A673 (cell line): ENCODE data around the gene SLC35E3. TPM values are rescaled to one million over a fixed set of nuclear protein-coding genes. Genes with fewer than 3 reads are reported as not detected.

ENCODE experiments used
- BruUV-seq: library from RNA; stranded (reverse); fragments of 400-500 nt; replicated peaks from 2 replicates; lab custom pipeline; 2021; lab: Mats Ljungman, UMichigan
- CTCF ChIA-PET: fragments of 300-600 bp; sonication (Branson Sonifier 250); formaldehyde crosslinking; loops from one replicate; lab custom pipeline; 2022; ENCODE audit warnings: antibody characterized with exemption; lab: Charles Lee
- POLR2A ChIA-PET: fragments of 300-600 bp; sonication (Branson Sonifier 250); formaldehyde crosslinking; loops from one replicate; lab custom pipeline; 2022; ENCODE audit warnings: antibody characterized with exemption; ENCODE audit not compliant: low non-redundant PET; lab: Charles Lee
- DNase-seq: peaks from one replicate; pipeline ENCODE4 v3.0.0-alpha.2; 2015; ENCODE audit warnings: low spot score
- H3K27ac ChIP-seq: fragments of 200-600 bp; sonication (generic); 2 replicates; pipeline ENCODE4 v1.5.1; 2016; ENCODE audit warnings: mixed run types, low read depth, mild to moderate bottlenecking, mixed read lengths, antibody characterized with exemption, low read length; ENCODE audit not compliant: poor library complexity, severe bottlenecking
- H3K27me3 ChIP-seq: fragments of 200-600 bp; sonication (generic); replicated peaks from 2 replicates; pipeline ENCODE4 v1.6.1; 2017; ENCODE audit warnings: mixed run types, low read depth, mild to moderate bottlenecking, mixed read lengths, antibody characterized with exemption, low read length; ENCODE audit not compliant: insufficient read depth, poor library complexity
- H3K36me3 ChIP-seq: fragments of 200-600 bp; sonication (generic); 2 replicates; pipeline ENCODE4 v1.6.1; 2016; ENCODE audit warnings: mixed run types, mild to moderate bottlenecking, mixed read lengths, antibody characterized with exemption, low read length; ENCODE audit not compliant: insufficient read depth, poor library complexity, severe bottlenecking
- H3K4me1 ChIP-seq: fragments of 200-600 bp; sonication (generic); 2 replicates; pipeline ENCODE4 v1.6.1; 2017; ENCODE audit warnings: mixed run types, mild to moderate bottlenecking, mixed read lengths, antibody characterized with exemption, low read length; ENCODE audit not compliant: insufficient read depth, poor library complexity, severe bottlenecking
- H3K4me3 ChIP-seq: fragments of 200-600 bp; sonication (generic); 2 replicates; pipeline ENCODE4 v1.5.1; 2016; ENCODE audit warnings: low read depth, mixed run types, mild to moderate bottlenecking, mixed read lengths, low read length; ENCODE audit not compliant: poor library complexity, severe bottlenecking
- H3K9me3 ChIP-seq: fragments of 200-600 bp; sonication (generic); 2 replicates; pipeline ENCODE4 v1.6.1; 2016; ENCODE audit warnings: mixed run types, low read depth, mild to moderate bottlenecking, mixed read lengths, antibody characterized with exemption, low read length; ENCODE audit not compliant: poor library complexity, severe bottlenecking
- CTCF ChIP-seq: fragments of 300-800, 200-600 bp; sonication (generic); conservative IDR thresholded peaks from 2 replicates; pipeline ENCODE4 v1.5.1; 2017; ENCODE audit warnings: low read depth, mild to moderate bottlenecking, antibody characterized with exemption, low read length, moderate library complexity, mixed read lengths
- EZH2 ChIP-seq: fragments of 200-600 bp; sonication (generic); IDR thresholded peaks from 2 replicates; pipeline ENCODE4 v1.6.1; 2017; ENCODE audit warnings: borderline replicate concordance, low read depth, mild to moderate bottlenecking, mixed read lengths, antibody characterized with exemption, low read length; ENCODE audit not compliant: poor library complexity, severe bottlenecking
- intact Hi-C: fragments of 100-400 bp; cut with micrococcal nuclease; formaldehyde crosslinking; loops from one replicate; pipeline ENCODE4 v1.10.0; 2022; ENCODE audit not compliant: unreplicated experiment
- total RNA-seq: library from RNA; stranded (reverse); gene quantifications from 2 replicates; pipeline ENCODE4 v1.2.3, GENCODE V29; 2021

Gene SLC35E3
- total RNA-seq, 1 experiment from 2014 or later = 10.1 TPM

- intact Hi-C loops = no loop called here
- no peak overlapping the region for H3K27ac ChIP-seq
- ChIA-PET CTCF (no interaction called here), POLR2A (no interaction called here)
- no peaks in the 10 kb centered on the region for H3K9me3 ChIP-seq
- no peak for DNase-seq
- H3K4me3 ChIP-seq = no peak overlapping the region
- H3K36me3 ChIP-seq = no peaks in the 10 kb centered on the region
- H3K27me3 ChIP-seq = no peaks in the 10 kb centered on the region
- H3K4me1 ChIP-seq = no peaks in the 10 kb centered on the region
- TF ChIP-seq EZH2 = no peak
- TF ChIP-seq CTCF = no peak
- BruUV-seq = no TSS peak
These were observed 44.3 kb downstream of the SLC35E3 start for GRCh38 chr12:68790081-68790951.

GRCh38 chr12:68790952-68791234 is 44.9 kb downstream of the SLC35E3 start:
- Histone ChIP-seq H3K4me3 (no peak overlapping the region), H3K4me1 (no peaks in the 10 kb centered on the region), H3K27ac (no peak overlapping the region), H3K27me3 (no peaks in the 10 kb centered on the region), H3K9me3 (no peaks in the 10 kb centered on the region), H3K36me3 (no peaks in the 10 kb centered on the region)
- intact Hi-C loops = no loop called here
- TF ChIP-seq CTCF (no peak), EZH2 (no peak)
- ChIA-PET POLR2A (no interaction called here), CTCF (no interaction called here)
- DNase-seq = no peak
- no TSS peak for BruUV-seq

GRCh38 chr12:68791897-68792481 is 46.0 kb downstream of the SLC35E3 start:
- DNase-seq = no peak
- Histone ChIP-seq H3K9me3 (no peaks in the 10 kb centered on the region), H3K4me3 (no peak overlapping the region), H3K27ac (no peak overlapping the region), H3K4me1 (no peaks in the 10 kb centered on the region), H3K27me3 (no peaks in the 10 kb centered on the region), H3K36me3 (no peaks in the 10 kb centered on the region)
- CTCF ChIA-PET = no interaction called here
- TF ChIP-seq EZH2 (no peak), CTCF (no peak)
- no TSS peak for BruUV-seq
- POLR2A ChIA-PET = no interaction called here
- intact Hi-C loops = no loop called here
